DOHH2 (cell line): Measurements from ENCODE around the gene GAPDHS.

Experiments
- H3F3A ChIP-seq: fragments of 200-600 bp; sonication (generic), shearing (Covaris generic); 2 replicates; pipeline ENCODE4 v1.6.0; 2016; ENCODE audit warnings: antibody characterized with exemption, mild to moderate bottlenecking; ENCODE audit not compliant: control insufficient read depth, insufficient read depth
- H3K27ac ChIP-seq: fragments of 200-600 bp; sonication (generic); 2 replicates; pipeline ENCODE4 v1.5.1; 2014; ENCODE audit warnings: low read depth, mild to moderate bottlenecking, low read length, moderate library complexity
- H3K27me3 ChIP-seq: fragments of 200-600 bp; sonication (generic); 2 replicates; pipeline ENCODE4 v1.6.1; 2014; ENCODE audit warnings: mild to moderate bottlenecking, low read length, mixed read lengths; ENCODE audit not compliant: control insufficient read depth
- H3K36me3 ChIP-seq: fragments of 200-600 bp; sonication (generic); 2 replicates; pipeline ENCODE4 v1.6.1; 2014; ENCODE audit warnings: mild to moderate bottlenecking, low read length, moderate library complexity, mixed read lengths; ENCODE audit not compliant: control insufficient read depth
- H3K4me1 ChIP-seq: fragments of 200-600 bp; sonication (generic); 2 replicates; pipeline ENCODE4 v1.6.1; 2014; ENCODE audit warnings: mild to moderate bottlenecking, low read length, mixed read lengths; ENCODE audit not compliant: control insufficient read depth
- H3K4me2 ChIP-seq: fragments of 200-600 bp; sonication (generic); 2 replicates; pipeline ENCODE4 v1.6.0; 2014; ENCODE audit warnings: mild to moderate bottlenecking, low read length, moderate library complexity
- H3K4me3 ChIP-seq: fragments of 200-600 bp; sonication (generic); 2 replicates; pipeline ENCODE4 v1.5.1; 2014; ENCODE audit warnings: mild to moderate bottlenecking, low read length, mixed read lengths
- H3K79me2 ChIP-seq: fragments of 200-600 bp; sonication (generic); 2 replicates; pipeline ENCODE4 v1.6.1; 2014; ENCODE audit warnings: mild to moderate bottlenecking, low read length, mixed read lengths; ENCODE audit not compliant: control insufficient read depth
- H3K9me2 ChIP-seq: fragments of 200-600 bp; sonication (generic); replicated peaks from 2 replicates; pipeline ENCODE4 v1.6.1; 2014; ENCODE audit warnings: mild to moderate bottlenecking, low read length, mixed read lengths; ENCODE audit not compliant: control insufficient read depth
- H3K9me3 ChIP-seq: fragments of 200-600 bp; sonication (generic); 2 replicates; pipeline ENCODE4 v1.6.1; 2014; ENCODE audit warnings: antibody characterized with exemption, low read length, mixed read lengths; ENCODE audit not compliant: control insufficient read depth, insufficient read depth
- H4K20me1 ChIP-seq: fragments of 200-600 bp; sonication (generic); 2 replicates; pipeline ENCODE4 v1.6.0; 2014; ENCODE audit warnings: low read depth, mild to moderate bottlenecking, antibody characterized with exemption, low read length, moderate library complexity; ENCODE audit not compliant: control insufficient read depth, insufficient read depth
- CTCF ChIP-seq: fragments of 200-600 bp; sonication (generic); IDR thresholded peaks from one replicate; pipeline ENCODE4 v1.5.1; 2014; ENCODE audit warnings: antibody characterized with exemption, mild to moderate bottlenecking, low read depth, low read length; ENCODE audit not compliant: poor library complexity, severe bottlenecking
- EZH2phosphoT487 ChIP-seq: fragments of 200-600 bp; sonication (generic); IDR thresholded peaks from 2 replicates; pipeline ENCODE4 v1.6.1; 2017; ENCODE audit warnings: borderline replicate concordance, mild to moderate bottlenecking, antibody characterized with exemption, low read length, moderate library complexity, mixed read lengths

Gene GAPDHS

GRCh38 chr19:35500611-35501010 is 32.6 kb upstream of the GAPDHS start:
- no peaks in the 10 kb centered on the region; the same call in 1 of the 2 replicates for H3K27me3 ChIP-seq
- no peaks in the 10 kb centered on the region for H3K9me2 ChIP-seq
- no peaks in the 10 kb centered on the region for H4K20me1 ChIP-seq
- no peaks in the 10 kb centered on the region for H3K9me3 ChIP-seq
- H3F3A ChIP-seq: peaks cover 9% of the 10 kb centered on the region; the same call in 1 of the 2 replicates
- peak overlapping the region; percentile 93 for H3K27ac ChIP-seq
- no peaks in the 10 kb centered on the region for H3K79me2 ChIP-seq
- peak overlapping the region; percentile 79 for H3K4me2 ChIP-seq
- H3K4me1 ChIP-seq: peaks cover 59% of the 10 kb centered on the region
- H3K4me3 ChIP-seq: peak overlapping the region; percentile 60
- TF ChIP-seq CTCF: no peak
- no peak for TF ChIP-seq EZH2phosphoT487
- H3K36me3 ChIP-seq: peaks cover 7% of the 10 kb centered on the region; the same call in 1 of the 2 replicates

GRCh38 chr19:35501684-35502083 is 31.6 kb upstream of the GAPDHS start:
- peak overlapping the region; percentile 60 for H3K4me3 ChIP-seq
- H4K20me1 ChIP-seq: no peaks in the 10 kb centered on the region
- H3K9me2 ChIP-seq: no peaks in the 10 kb centered on the region
- TF ChIP-seq EZH2phosphoT487: no peak
- no peak for TF ChIP-seq CTCF
- H3K4me1 ChIP-seq: peaks cover 58% of the 10 kb centered on the region
- H3F3A ChIP-seq: peaks cover 9% of the 10 kb centered on the region; the same call in 1 of the 2 replicates
- peaks cover 7% of the 10 kb centered on the region; the same call in 1 of the 2 replicates for H3K36me3 ChIP-seq
- H3K27me3 ChIP-seq: peaks cover 4% of the 10 kb centered on the region; the same call in 1 of the 2 replicates
- no peaks in the 10 kb centered on the region for H3K79me2 ChIP-seq
- H3K9me3 ChIP-seq: no peaks in the 10 kb centered on the region
- peak overlapping the region; percentile 93 for H3K27ac ChIP-seq
- H3K4me2 ChIP-seq: peak overlapping the region; percentile 79

GRCh38 chr19:35502751-35503150 is 30.5 kb upstream of the GAPDHS start:
- peaks cover 67% of the 10 kb centered on the region for H3K4me1 ChIP-seq
- TF ChIP-seq EZH2phosphoT487 (no peak), CTCF (no peak)
- no peaks in the 10 kb centered on the region for H3K79me2 ChIP-seq
- H3K27me3 ChIP-seq: peaks cover 11% of the 10 kb centered on the region
- H3F3A ChIP-seq: peaks cover 9% of the 10 kb centered on the region; the same call in 1 of the 2 replicates
- H3K9me2 ChIP-seq: no peaks in the 10 kb centered on the region
- peaks cover 7% of the 10 kb centered on the region; the same call in 1 of the 2 replicates for H3K36me3 ChIP-seq
- no peaks in the 10 kb centered on the region for H3K9me3 ChIP-seq
- H3K4me3 ChIP-seq: peak overlapping the region; percentile 60; the same call in 1 of the 2 replicates
- H3K4me2 ChIP-seq: peak overlapping the region; percentile 79
- H3K27ac ChIP-seq: peak overlapping the region; percentile 93
- H4K20me1 ChIP-seq: no peaks in the 10 kb centered on the region
